GM19372 (cell line): Measurements from ENCODE around the gene CDKN2AIP.

Experiments used
- ATAC-seq: cut with Tn5 transposase; IDR thresholded peaks from one replicate; pipeline ENCODE4 v1.9.1; 2021; ENCODE audit warnings: mild to moderate bottlenecking, low read depth, moderate library complexity; ENCODE audit not compliant: unreplicated experiment

Gene CDKN2AIP

GRCh38 chr4:183485411-183486160 is 41.1 kb downstream of the CDKN2AIP start:
- no peak for ATAC-seq

GRCh38 chr4:183492791-183493222 is 48.4 kb downstream of the CDKN2AIP start:
- no peak for ATAC-seq

- ATAC-seq = no peak
Measured at GRCh38 chr4:183493246-183493645, 48.8 kb downstream of the CDKN2AIP start.

- ATAC-seq = no peak
Measured at GRCh38 chr4:183495184-183495583, 50.7 kb downstream of the CDKN2AIP start.
